ENCODE measurements around the gene IGFBP7.

IGFBP7 gene

GRCh38 chr4:57100979-57101651, 9.1 kb downstream of the IGFBP7 start:
- H3K4me3 ChIP-seq (ENCODE audit: low read length) = no peak overlapping the region
- DNase-seq (ENCODE audit: low read depth, low spot score) = no peak

- DNase-seq (ENCODE audit: low read depth, low spot score) = no peak
- H3K4me3 ChIP-seq (ENCODE audit: low read length) = no peak overlapping the region
These were observed 10.8 kb downstream of the IGFBP7 start for GRCh38 chr4:57099363-57099762.

DNA sequence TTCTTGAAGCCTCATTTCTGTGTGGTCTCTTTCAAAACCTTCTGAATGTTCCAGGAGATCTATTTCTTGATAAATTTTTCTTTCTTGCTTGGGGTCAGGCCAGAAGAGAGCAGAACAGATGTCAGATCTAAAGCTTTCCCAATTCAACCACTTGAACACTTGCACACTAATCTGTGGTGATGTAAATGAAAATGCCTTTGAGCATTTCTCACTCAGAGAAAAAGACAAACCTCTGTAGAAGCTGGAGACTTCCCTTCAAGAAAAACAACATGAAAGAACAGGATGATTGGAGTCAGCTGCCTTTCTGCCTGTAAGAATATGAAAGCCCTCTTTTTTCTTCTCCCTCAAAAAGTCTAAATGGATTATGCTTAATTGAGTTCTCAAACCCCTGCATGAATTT, 11.2 kb downstream of the IGFBP7 start:
- H3K4me3 ChIP-seq (ENCODE audit: low read length) = no peak overlapping the region
- peak; percentile 62 for DNase-seq (ENCODE audit: low read depth, low spot score)

DNA sequence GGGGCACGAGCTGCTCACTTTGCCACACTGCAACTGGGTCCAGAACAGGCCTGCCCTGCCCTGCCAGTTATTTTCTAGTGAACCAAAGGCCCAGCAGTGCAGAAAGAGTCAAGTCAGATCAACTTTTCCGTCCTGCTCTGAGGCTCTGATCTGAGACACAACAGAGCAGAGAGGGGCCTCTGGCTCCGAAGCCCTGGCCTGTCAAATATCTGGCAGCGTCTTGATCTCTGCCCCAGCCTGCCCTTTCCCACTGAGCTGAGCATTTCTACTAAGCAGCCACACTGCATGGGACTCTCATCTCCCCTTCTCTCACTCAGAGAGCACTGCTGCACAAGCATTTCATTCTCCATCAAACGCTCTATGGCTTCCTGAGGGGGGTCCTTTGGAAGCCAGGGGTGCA, 11.8 kb downstream of the IGFBP7 start:
- DNase-seq (ENCODE audit: low read depth, low spot score) = no peak
- no peak overlapping the region for H3K4me3 ChIP-seq (ENCODE audit: low read length)

DNA sequence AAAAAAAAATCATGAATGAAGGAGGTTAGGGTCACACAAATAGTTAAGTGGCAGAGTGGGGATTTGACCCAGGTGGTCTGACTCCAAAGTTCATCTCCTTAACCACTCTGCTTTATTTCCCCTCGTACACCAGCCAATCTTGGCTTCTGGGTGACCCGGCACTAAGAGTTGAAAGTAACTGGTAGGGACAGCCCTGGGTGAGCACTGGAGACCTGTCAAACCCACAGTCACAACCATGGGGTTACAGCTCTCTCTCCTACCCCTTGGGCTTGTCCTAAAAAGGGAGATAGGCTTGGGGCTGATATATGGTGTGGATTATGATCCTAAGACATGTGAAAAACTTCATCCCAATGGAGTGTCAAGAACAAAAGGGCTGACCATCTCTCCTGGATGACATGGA, 12.5 kb downstream of the IGFBP7 start:
- no peak for DNase-seq (ENCODE audit: low read depth, low spot score)
- H3K4me3 ChIP-seq (ENCODE audit: low read length) = no peak overlapping the region

GRCh38 chr4:57095956-57096355, 14.2 kb downstream of the IGFBP7 start:
- H3K4me3 ChIP-seq (ENCODE audit: low read length) = no peak overlapping the region
- DNase-seq (ENCODE audit: low read depth, low spot score) = no peak

DNA sequence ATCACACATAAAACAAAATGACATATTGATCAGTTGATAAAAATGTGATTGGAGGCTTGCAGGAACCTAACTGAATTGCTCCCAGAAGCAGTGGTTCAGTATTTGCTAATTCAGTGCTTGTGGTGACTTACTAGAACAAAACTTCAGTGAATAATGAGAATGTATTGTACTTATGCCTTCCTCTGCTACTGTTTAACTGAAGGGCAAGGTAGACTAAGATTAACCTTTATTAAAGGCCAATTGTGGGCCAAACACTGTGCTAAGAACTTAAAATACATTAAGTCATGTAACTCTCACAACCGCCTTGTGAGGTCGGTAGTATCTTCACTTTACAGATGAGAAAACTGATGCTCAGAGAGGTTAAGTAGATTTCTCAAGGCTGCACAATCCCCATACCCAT, 14.9 kb downstream of the IGFBP7 start:
- no peak overlapping the region for H3K4me3 ChIP-seq (ENCODE audit: low read length)
- DNase-seq (ENCODE audit: low read depth, low spot score) = no peak

- DNase-seq (ENCODE audit: low read depth, low spot score) = no peak
These were observed 15.4 kb downstream of the IGFBP7 start for GRCh38 chr4:57094832-57095223.

DNA sequence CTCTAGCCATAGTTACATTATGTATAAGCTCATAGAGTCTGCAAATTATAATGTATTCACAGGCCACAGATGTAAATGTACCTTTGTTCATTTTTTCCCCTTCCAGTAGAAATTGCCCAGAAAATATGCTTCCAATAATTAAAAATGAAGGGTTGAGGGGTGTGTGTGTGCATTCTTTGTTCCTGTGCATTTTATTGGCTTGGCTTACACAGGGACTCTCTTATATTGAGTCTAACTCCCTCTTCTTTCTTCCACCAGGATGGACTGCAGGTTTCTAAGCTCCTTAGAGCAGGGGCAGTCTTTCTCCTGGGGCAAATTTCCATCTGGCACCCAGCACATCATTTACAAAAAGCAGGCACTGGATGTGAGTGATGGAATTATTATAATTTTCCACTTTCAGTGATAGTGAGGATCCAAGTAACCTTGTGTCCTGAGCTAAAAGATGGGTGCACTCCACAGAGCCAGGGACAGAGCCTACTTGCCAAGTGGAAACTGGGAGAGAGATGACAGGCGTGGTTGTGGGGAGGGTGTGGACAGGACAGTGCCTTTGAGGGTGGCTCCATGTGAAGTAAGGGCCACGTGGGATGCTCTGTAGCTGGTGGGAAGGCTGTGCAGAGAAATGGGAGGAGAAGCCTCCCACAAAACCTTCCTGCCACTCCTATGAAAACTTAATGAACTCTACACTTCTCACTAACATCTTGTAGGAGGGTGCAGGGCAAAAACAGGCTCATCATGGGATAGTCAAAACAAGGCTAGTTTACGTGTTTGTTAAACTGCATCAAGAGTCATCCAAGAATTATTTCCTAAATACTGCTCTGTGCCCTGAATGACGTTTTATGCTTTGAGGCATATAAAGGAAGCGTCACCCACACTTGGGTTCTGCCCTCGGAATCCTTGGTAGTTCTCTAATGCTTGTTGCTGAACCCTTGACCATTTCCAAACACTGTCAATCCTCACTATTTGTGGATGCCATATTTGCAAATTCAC, 16.0 kb downstream of the IGFBP7 start:
- DNase-seq (ENCODE audit: low read depth, low spot score) = no peak
- H3K4me3 ChIP-seq (ENCODE audit: low read length) = no peak overlapping the region

More at GRCh38 chr4:57094832-57095223, 15.4 kb downstream of the IGFBP7 start:
- no peak overlapping the region for H3K4me3 ChIP-seq (ENCODE audit: low read length)

DNA sequence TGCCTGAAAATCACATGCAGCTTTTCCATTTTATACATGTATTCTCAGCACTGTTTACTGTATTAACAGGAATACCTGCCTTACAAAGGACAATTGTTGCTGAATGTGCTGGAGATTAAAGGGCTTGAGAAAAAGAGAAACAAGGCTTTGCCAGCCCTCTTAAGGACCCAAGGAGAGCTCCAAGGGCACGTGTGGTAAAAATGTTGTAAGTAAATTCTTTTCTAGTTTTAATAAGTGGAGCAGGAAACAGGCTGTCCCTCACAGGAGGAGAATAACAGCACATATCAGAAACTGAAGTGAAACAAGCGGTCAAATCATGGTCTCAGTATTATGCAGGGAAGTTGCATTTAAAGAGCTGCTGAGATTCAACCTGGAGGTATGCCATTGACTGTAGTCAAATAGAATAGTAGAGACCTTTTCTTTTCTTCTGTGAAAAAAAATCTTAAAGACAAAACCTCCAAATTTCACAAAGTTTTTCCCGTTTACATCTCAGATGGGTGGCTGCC, 18.5 kb downstream of the IGFBP7 start:
- DNase-seq (ENCODE audit: low read depth, low spot score) = no peak
- no peak overlapping the region for H3K4me3 ChIP-seq (ENCODE audit: low read length)

DNA sequence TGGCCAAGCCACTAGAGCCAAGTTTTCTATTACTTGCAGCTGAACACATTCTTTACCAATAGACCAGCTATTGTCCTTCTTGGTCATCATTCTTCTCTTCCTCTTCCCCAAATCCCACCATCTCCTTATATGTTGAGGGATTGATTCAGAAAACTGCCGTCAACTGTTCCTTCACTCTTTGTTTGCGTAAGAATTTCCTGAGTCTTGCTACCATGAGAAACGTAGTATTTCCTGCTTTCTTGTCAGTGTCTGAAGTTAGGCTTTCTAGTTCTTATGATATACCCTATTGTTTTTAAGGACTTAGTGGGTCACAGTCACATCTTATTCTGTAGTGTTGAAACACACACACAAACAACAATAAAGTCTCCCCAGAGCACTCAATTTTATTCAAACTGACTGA, 20.1 kb downstream of the IGFBP7 start:
- H3K4me3 ChIP-seq (ENCODE audit: low read length) = no peak overlapping the region
- DNase-seq (ENCODE audit: low read depth, low spot score) = no peak

- no peak overlapping the region for H3K4me3 ChIP-seq (ENCODE audit: low read length)
- no peak for DNase-seq (ENCODE audit: low read depth, low spot score)
These were observed 20.6 kb downstream of the IGFBP7 start for GRCh38 chr4:57089549-57089948.

- DNase-seq (ENCODE audit: low read depth, low spot score) = no peak
- H3K4me3 ChIP-seq (ENCODE audit: low read length) = no peak overlapping the region
These were observed 24.0 kb downstream of the IGFBP7 start for GRCh38 chr4:57086031-57086723.

DNA sequence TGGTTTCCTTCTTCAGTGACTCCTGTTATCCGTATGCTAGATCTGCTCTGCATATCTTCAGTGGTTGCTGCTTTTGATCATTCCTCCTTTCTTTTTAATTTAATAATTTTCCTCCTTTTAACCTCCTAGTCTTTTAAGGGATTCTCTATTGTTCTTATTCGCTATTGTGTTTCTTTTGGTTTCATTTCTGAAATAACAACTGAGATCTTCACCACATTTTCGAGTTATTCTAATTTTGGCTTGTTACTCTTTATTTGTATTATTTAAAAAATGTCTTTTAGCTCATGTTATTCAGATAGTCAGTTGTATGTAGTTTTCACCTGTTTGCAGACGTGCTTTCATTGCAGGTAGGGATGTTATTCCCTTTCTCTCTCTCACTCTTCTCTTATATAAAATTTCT, 24.9 kb downstream of the IGFBP7 start:
- H3K4me3 ChIP-seq (ENCODE audit: low read length) = no peak overlapping the region
- no peak for DNase-seq (ENCODE audit: low read depth, low spot score)

DNA sequence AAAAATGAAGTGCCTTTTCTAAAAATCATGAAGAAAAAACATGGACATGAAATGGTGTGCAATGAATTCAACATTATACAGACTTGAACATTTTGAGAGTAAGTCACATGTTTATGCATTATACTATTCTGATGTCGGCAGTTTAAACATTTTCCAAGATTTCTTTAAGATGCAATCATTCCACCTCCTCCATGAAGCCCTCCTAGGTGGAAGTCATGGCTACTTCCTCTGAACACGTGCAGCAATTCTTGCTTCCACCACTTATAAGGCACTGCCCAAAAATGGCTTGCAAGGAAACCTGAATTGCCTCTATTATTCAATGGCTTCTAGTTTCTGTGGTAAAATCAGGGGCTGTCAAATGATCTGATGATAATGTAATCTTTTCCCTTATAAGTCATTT, 25.8 kb downstream of the IGFBP7 start:
- H3K4me3 ChIP-seq (ENCODE audit: low read length) = no peak overlapping the region
- DNase-seq (ENCODE audit: low read depth, low spot score) = no peak

DNA sequence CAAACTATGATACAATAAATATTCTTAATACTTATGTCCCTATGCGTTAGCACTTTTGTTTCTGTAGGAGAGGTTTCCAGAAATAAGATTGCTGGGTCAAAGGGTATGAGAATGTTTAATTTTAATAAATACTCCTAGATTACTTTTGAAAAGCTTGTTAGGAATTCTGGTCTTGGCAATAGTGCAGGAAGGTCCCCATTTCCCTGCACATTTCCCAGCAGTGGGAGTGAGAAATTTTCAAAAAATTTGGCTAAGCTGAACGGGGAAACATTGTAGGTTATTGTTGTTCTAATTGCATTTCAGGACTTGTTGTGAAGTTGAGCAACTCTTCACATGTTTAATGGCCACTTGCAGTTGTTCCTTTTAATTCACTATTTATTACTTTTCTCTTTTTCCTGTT, 27.1 kb downstream of the IGFBP7 start:
- H3K4me3 ChIP-seq (ENCODE audit: low read length) = no peak overlapping the region
- no peak for DNase-seq (ENCODE audit: low read depth, low spot score)

DNA sequence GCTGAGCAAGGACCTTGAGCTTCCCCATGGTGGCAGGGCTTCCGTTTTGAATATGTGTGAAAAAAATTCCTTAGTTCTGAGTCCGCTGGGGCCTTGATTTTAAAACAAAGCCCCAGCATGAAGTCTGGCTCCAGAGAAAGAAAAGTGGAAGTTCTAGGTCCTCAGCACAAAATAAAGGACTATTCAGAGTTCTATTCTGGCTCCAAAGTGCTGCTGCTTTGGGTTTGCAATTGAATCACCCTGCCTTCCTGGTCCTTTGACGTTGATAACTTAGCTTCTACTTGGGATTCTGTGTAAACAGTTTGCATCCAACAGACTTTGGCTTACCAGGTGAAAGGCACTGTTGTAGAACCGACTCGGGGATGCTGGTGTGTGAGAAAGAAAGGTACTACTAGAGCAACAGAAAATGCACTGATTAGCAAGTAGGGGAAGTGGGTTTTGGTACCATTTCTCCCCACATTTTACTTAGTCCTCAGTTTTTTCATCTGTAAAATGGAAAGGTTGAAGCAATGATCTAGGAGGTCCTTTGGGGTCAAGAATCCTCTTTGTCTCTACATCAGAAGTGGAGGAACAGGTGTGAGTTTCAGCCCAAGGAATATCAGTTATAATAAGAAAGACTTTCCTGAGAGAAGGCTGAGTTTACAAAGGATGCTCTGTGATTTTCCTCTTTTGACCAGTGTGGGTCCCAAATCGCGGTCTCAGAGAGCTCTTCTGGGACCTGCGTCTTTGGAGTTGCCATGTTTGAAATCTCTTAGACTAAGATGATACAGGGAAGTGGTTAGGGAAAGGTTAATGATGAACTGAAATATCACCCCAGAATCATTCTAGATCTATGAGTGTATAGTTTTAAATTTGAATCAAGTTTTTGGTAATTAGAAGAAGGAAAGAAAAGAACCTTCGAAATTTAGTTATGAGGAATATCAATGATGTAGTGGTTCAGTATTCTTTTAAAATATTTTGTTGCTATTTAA, 28.2 kb downstream of the IGFBP7 start:
- H3K4me3 ChIP-seq (ENCODE audit: low read length) = no peak overlapping the region
- DNase-seq (ENCODE audit: low read depth, low spot score) = no peak

DNA sequence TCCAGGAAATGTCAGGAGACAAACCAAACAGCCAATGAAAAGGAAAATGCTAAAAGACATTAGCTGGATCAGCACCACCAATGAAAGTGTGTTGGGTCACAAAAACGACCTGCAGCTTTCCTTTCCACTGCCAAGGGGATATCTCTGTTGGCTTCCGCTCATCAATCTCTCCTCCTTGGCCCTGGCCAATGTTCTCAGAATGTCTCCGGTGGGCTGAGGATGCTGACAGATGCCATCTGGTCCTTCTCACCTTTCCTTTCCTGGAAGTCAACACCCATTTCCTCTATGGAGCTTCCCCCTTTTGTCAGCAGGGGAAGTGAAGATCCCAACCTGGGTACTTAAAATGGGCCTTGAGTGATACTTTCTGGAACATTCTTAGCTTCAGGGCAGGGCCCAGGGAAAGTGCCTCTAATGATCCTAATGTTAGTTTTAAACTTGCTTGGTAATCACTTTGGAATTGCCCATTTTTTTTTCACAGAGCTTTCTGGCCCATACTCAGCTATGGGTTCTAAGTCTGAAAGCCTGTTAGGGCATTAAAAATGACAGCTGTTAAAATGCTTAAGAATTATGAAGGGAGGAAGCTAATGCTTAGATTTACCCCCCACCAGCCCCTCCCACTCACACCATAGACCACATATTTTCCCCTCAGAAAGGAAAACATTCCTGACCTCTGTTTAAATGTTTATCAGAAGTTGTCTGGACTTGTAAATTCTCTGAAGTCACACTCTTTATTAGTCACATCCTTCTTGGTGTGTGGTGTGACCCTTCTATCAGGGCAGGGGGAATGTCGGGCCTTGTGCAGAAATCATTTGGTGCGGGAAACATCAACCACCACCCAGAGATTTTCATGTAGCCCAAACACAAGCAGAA, 29.2 kb downstream of the IGFBP7 start:
- H3K4me3 ChIP-seq (ENCODE audit: low read length) = no peak overlapping the region
- no peak for DNase-seq (ENCODE audit: low read depth, low spot score)
